Right hindlimb (tissue), 1 donor: Measurements from ENCODE around the gene WNK1.
"Not testable (repeated sequence)": the region's sequence is repeated elsewhere in the genome, so short reads cannot be mapped to it uniquely, and the experiment has no call there.

Source experiments
- DNase-seq: peaks from one replicate; pipeline ENCODE4 v3.0.0-alpha.2; 2018

WNK1 gene

DNA sequence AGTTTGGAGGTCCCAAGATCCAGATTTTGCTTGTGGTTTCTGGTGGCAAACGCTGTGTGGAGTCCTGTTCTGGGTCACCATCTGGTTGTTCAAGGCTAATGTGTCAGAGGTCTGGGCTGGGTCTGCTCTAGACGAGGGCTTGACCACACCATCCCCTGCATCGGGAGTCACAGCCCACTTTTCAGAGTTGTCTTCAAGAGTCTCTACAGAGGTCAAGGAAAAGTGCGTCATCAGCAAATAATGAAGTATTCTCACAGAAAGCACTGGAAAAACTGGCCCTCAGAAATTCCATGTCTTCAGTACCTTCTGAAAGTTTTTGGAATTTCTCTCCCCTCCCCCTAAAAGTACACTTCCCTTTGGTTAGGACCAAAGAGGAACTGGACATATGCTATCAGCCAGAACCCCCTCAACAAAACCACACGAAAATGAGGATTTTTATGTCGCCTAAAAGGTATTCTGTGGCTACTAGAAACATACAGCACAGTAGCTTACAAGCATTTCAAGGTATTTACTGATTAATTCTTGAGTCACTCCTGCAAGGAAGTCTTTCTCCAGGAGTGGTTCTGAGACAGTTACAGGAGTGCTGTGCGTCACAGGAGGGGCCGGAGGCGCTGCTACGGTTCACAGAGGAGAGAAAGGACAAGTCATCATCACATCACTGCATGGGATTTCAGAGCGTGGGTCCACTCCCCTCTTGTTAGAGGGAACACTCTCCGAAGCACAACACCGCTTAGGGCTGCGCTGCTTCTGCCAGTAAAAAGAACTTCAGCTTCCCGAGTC lies 161.7 kb downstream of the WNK1 start:
- DNase-seq = no peak

DNA sequence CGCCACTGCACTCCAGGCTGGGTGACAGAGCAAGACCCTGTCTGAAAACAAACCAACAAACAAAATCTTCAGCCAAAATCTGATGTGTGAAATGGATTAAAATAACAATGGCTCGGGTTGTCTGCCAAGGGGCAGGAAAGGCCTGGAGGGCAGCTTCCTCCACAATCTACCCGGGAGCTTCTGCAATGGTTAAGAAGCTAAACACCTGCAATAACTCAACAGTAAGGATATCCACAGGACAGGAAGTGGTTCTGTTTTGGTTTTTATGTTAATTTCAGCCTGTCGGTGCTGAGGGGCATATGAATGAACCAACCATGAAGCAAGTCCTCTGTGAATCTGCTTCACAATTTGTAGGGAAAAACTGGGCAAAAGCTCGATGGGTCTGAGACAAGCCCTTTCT lies 162.7 kb downstream of the WNK1 start:
- no peak for DNase-seq

GRCh38 chr12:916240-916639 lies 163.9 kb downstream of the WNK1 start:
- no peak for DNase-seq

- DNase-seq = no peak
Observed at GRCh38 chr12:916712-917445, 164.5 kb downstream of the WNK1 start.

GRCh38 chr12:920676-921075 lies 168.3 kb downstream of the WNK1 start:
- no peak for DNase-seq

DNA sequence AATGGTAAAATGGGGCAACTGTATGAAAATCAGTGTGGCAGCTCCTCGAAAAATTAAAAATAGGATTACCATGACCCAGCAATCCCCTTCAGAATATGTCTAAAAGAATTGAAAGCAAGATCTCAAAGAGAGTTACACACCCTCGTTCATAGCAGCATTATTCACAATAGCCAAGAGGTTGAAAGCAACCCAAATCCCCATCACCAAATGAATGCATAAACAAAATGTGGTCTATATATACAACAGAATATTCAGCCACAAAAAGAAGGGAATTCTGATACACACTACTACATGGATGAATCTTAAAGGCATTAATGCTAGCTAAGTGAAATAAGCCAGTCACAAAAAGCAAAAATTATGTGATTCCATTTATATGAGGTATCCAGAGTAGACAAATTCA lies 169.9 kb downstream of the WNK1 start:
- DNase-seq = no peak

GRCh38 chr12:926641-927040 lies 174.3 kb downstream of the WNK1 start:
- no peak for DNase-seq

DNA sequence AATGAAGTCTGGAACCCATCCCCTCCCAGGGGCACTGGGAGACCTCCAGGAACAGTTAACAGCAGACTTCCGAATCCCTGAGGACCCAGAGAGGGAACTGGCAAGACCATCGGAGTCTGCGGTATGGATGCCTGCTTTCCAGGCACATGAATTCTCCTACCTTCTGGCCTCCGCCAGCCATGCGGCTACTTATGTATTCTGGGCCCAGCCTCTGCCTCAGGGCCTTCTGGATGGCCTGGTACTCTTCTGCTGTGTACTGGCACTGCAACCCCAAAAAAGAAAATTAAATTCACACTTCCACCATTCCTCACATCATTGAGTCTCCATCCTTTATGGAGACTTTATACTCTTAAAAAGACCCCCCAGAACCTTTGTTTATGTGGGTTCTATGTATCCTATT lies 178.7 kb downstream of the WNK1 start:
- no peak for DNase-seq

DNA sequence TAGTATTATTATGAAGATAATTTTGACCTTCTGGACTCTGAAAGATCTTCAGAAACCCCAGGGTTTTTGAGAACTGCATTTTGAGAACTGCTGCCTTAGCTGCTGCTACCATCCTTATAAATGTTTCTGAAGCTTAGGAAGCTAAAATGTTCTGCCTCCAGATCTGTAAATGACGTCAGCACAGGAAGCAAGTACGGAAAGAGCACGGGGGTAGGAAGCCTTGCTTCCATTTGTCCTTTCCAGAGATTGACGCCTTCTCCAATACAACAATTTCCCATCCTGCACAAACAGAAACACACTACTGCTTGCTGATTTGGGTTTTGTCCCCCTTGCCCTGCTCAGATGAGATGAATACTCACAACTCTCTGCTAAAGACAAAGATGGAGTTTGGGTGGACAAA lies 179.2 kb downstream of the WNK1 start:
- no peak for DNase-seq

- DNase-seq = not testable (repeated sequence)
Observed at GRCh38 chr12:935891-936290, 183.5 kb downstream of the WNK1 start.

- no peak for DNase-seq
Observed at GRCh38 chr12:936377-937345, 184.3 kb downstream of the WNK1 start.

DNA sequence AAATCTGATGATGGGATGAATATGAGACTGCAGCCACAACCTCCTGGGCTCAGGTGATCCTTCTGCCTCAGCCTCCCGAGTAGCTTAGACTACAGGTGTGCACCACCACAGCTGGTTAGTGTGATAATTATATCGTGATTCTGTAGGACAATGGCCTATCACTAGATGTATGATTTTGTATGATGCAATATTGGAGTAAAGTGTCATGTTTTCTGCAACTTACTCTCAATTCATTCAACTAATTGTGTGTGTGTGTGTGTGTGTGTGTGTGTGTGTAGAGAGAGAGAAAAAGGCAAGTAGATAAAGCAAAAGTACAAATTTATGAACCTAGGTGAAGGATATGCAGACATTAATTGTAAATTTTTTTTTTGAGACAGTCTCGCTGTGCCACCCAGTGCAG lies 186.4 kb downstream of the WNK1 start:
- DNase-seq = no peak

- peak; percentile 52 for DNase-seq
Observed at GRCh38 chr12:943051-943450, 190.7 kb downstream of the WNK1 start.

- DNase-seq = no peak
Observed at GRCh38 chr12:944211-944610, 191.8 kb downstream of the WNK1 start.

GRCh38 chr12:946212-946611 lies 193.8 kb downstream of the WNK1 start:
- no peak for DNase-seq

DNA sequence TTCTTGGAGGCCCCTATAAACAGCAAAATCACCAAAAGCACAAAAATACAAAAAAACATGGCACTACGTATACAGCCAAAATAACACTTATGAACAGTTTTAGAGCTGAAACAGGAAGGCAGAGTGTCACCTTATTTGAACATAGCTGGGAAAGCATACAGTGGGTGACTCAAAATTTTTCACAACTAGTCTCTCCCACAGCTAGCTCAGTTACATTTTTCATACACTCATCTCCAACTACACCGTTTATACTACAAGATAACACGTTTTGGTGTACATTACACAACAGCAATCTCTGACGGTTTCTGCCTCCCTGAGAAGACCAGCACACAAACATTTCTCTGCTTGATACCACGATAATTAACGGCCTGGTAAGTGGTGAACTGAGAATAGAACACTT lies 194.3 kb downstream of the WNK1 start:
- DNase-seq = no peak

DNA sequence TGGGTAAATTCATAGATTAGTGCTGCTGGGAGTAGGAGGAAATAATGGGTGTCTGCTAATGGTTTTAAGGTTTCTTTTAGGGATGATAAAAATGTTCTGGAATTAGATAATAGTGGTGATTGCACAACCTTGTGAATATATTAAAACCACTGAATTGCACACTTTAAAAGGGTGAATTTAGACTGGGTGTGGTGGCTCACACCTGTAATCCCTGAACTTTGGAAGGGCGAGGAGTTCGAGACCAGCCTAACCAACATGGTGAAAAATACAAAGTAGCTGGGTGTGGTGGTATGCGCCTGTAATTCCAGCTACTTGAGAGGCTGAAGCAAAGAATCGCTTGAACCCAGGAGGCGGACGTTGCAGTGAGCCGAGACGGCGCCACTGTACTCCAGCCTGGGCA lies 195.9 kb downstream of the WNK1 start:
- DNase-seq = no peak

DNA sequence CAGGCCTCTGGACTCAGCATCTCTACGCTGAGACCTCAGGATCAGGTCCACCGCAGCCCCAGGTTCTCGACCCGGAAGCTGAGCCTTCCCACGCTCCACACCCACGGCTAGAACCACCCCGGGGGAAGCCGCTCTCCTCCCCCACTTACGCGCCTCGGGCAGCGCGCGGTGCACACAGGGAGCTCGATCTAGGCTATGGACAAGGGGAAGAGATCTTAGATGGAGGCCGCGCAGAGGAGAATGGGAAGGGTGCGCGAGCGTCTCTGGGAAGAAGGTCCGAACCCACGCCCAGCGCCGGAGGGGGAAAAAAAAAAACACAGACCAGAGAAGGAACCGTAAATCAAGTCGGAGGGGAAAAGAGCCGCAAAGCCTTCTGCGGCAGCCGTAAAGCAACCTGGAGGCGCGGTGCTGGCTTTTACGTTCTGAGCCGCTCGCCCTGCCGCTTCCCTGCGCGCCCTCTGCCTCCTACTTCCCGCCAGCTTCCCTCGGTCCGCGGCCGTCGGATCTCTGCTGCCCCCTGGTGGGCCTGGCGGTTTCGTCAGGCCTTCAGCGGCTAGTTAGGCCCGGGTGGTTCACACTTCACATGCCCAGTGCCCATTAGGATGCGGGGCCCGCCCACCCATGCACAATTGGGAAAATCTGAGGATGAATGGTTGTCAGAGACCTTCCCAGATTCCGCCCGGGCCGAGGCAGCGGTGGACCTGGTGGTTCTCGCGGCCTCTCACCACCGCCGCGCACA lies 197.2 kb downstream of the WNK1 start, which contains the start of gene RAD52:
Gene RAD52 (minus strand): TSS at position 242 of the 739 bp plus-strand sequence. CDS start 16,636 bp downstream, outside the sequence.
- DNase-seq = peak; percentile 99

DNA sequence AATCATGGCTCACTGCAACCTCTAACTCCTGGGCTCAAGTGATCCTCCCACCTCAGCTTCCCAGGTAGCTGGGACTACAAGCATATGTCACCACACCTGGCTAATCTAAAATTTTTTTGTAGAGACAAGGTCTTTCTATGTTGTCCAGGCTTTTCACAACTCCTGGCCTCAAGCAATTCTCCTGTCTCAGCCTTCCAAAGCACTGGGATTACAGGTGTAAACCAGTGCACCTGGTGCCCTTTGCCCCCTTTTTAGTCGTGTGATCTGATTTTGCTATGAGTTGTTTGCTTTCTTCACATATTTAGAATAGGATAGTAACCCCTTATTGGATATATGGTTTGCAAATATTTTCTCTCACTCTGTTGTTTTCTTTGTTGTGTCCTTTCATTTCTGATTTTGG lies 198.8 kb downstream of the WNK1 start:
- no peak for DNase-seq

GRCh38 chr12:953776-954175 lies 201.4 kb downstream of the WNK1 start:
- DNase-seq = no peak

- DNase-seq = no peak
Observed at GRCh38 chr12:954741-955140, 202.4 kb downstream of the WNK1 start.

GRCh38 chr12:955939-956338 lies 203.6 kb downstream of the WNK1 start:
- DNase-seq = no peak
